HG02852 (cell line): ENCODE measurements around the gene FRMPD1.

Experiments used
- ATAC-seq: cut with Tn5 transposase; IDR thresholded peaks from one replicate; pipeline ENCODE4 v1.9.1; 2021; ENCODE audit warnings: mild to moderate bottlenecking, moderate library complexity; ENCODE audit not compliant: unreplicated experiment

FRMPD1 gene

DNA sequence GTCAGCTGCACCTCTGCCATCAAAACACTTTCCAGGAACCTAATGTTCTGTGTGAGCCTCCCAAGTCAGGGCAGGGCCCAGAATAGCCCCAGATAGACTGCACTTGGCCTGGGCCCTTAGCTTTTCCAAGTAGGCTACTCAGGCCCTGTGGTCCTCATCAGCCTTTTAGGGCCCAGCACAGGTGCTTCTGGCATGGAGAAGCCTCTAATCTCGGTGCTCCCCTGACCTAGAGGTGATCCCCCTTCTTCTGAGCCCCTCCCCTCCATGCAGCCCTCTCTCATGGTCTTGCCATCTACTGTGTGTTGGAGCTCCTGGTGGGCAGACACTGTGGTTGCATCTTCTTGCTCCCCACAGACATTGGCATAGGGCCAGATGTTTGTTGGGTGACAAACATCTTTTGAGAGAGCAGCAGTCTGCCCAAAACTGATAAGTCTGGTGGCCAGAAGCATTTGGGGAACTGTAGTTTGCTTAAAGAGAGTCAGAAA lies 28.1 kb downstream of the FRMPD1 start:
- ATAC-seq, result no peak

DNA sequence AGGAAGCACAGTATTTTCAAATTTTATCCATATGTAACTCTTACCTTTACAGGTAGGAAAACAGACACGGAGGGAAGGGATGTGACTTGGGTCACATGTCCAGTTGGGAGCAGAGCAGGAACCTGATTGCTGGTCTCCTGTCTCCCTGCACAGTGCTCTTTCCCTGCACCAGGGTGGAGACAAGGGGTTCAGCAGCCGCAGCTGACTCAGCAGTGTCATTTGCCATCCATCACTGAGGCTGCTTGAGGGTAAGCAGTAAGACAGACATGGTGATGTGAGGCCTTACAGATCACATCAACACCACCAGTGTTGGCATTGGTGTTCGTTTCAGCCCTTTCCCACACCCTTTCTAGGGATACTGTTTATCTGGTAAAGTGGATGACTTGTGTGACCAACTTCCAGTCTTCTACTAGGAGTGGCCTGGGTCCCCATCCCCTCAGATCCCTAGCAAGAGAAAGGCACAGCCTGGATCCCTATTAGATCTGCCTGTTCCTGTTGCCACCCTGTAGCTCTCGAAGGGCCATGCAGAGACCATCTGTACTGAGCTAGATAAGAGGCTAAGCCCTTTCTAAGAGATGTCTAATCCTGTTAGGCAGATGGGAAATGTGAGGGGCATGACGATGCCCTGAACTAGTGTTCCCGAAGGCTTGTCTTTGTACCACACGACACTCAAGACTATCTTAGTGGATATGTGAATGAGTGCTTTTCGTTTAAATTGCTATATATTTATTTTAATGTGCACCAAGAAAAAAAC lies 29.1 kb downstream of the FRMPD1 start:
- ATAC-seq, result no peak

DNA sequence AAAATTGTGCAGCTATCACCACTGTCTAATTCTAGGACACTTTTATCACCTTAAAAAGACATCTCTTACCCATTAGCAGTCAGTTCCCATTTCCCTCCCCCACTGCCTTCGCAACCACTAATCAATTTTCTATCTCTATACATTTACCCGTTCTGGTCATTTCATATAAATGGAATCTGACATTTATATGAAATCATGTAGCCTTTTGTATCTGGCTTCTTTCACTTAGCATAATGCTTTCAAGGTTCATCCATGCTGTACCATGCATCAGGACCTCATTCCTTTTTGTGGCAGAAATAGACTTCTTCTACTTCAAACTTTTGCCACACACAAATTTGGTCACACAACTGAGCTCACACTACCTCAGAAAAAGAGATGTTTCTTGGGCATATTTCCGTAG lies 32.2 kb downstream of the FRMPD1 start:
- no peak for ATAC-seq

DNA sequence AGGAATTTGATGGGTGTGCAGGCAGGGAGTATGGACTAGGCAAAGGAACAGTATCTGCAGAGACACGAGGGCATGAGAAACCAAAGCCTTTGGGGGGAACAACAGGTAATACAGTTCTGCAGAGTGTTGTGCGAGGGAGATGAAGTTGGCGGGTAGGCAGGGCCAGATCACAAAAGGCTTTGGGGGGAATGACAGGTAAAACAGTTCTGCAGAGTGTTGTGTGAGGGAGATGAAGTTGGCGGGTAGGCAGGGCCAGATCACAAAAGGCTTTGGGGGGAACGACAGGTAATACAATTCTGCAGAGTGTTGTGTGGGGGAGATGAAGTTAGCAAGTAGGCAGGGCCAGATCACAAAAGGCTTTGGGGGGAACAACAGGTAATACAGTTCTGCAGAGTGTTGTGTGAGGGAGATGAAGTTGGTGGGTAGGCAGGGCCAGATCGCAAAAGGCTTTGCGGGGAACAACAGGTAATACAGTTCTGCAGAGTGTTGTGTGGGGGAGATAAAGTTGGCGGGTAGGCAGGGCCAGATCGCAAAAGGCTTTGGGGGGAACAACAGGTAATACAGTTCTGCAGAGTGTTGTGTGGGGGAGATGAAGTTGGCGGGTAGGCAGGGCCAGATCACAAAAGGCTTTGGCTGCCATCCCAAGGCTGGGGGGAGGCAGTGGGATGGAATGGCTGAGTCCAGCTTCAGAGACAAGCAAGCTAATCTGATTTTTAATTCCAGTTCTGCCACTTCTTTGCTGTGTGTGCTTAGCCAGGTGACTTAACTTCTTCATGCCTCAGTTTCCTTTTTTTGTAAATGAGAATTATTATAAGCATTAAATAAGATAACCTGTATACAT lies 33.0 kb downstream of the FRMPD1 start:
- no peak for ATAC-seq

DNA sequence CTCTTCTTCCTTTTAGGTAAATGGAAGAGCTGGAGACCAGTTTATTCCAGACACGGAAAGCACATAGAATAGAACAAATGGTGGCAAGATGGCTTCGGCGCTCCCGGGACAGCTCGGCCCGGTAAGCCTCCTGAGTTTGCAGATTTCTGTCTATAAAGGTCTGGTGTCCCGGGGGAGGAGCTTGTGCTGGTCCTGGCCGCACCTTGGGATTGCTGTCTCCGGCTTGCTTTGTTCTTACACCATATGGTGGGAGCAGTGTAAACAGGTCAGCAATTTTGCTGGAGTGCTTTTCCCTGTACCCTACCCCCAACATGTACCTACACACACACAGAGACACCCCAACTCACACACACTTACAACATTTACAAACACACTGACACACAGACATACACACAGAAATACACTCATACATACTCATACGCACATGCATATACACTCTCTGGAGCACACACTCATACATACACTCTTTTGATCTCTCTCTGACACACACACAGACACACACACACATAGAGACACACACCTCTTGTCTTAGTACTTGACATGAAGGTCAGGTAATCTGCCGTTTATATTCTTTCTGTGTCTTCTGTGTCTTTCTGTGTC lies 42.0 kb downstream of the FRMPD1 start:
- no peak for ATAC-seq

DNA sequence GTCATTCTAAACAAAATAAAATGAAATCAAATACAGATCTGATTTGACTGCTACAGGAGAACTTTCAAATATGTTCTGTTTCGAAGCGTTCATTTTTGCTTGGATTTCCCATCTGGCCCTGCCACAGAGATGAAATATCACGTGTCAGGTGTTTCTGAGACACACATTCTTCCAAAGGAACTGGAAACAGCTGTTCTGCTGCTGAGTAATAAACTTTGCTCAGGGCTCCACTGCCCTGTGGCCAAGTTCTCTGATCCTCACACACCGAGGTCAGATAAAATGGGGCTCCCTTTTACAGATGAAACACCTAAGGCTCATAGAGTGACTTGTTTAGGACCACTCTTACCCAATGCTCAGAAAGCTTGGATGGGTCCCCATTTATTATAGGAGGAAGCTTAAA lies 42.5 kb downstream of the FRMPD1 start:
- ATAC-seq, result no peak

DNA sequence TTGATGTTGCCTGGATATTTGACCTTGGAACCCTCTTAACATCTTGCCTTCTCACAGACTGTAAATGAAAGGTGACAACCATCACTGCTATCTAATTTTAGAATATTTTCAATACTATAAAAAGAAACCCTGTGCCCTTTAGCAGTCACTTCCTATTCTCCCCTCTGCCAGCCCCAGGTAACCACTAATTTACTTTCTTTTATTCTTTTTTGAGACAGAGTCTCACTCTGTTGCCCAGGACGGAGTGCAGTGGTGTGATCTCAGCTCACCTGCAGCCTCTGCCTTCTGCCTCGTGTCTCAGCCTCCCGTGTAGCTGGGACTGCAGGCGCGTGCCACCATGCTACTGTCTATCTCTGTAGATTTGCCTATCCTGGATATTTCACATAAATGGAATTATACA lies 43.6 kb downstream of the FRMPD1 start:
- no peak for ATAC-seq

DNA sequence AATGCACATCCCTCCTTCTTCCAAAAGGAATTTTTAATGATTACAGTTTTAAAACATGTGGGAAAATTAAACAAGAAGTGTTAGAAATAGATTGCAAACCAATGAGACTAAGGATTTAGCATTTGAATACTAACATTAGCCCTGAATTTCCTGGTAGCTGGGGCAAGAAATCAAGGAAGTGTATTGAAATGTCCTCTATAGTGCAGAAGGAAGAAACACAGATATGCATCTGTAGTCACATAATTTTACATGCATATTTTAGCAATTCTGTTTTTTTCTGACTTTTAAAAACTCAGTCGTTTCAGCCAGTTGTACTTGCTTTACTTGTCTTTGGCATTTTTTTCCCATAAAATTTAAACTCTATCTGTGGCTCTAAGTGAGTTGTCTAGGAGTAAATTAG lies 45.8 kb downstream of the FRMPD1 start:
- no peak for ATAC-seq

DNA sequence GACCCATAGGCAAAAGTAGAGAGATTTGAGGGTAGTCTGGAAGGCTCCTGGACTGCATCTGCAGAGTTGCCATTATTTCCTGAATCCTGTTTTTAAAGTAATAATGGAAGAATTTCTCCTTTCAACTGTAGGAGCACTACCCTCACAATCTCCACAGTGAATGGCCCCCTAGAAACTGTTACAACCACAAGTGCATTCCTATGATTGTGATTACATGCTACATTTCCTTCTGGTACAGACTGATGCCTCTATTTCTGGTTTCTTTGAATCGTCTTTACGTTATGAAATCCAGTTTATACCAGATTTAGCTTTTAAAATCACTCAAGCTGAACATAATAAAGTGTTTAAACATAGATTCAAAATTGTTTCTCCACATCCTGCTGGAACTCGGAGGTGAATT lies 49.4 kb downstream of the FRMPD1 start:
- no peak for ATAC-seq

DNA sequence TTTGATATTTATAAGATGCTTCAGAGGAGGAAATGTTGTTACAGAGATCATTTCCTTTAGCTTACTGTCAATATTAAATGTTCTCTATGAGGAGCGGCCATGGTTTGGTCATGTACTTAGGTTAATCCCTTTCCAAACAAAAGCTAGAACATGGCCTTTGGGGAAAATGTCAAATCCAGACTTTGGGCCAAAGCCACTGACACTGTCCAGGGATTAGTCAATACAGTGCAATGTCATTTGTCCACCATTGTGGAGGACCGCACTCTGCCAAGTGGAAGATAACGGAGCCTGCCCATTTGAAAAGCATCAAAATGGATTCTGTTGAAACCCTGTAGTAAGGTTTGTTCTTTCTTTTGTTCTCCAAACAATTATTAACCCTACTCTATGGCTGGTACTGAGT lies 50.1 kb downstream of the FRMPD1 start:
- ATAC-seq, result no peak

DNA sequence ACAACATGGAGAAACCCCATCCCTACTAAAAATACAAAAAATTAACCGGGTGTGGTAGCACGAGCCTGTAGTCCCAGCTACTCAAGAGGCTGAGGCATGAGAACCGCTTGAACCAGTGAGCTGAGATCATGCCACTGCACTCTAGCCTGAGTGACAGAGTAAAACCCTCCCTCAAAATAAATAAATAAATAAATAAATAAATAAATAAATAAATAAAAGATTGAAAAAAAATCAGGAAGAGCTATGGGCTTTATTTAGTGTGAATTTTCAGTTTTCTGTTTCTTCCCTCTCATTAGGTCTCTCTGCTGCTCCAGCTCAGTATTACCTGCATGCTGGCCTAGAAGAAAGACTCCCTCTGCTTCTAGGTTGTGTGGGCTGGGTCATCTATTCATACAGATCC lies 55.0 kb downstream of the FRMPD1 start:
- no peak for ATAC-seq

DNA sequence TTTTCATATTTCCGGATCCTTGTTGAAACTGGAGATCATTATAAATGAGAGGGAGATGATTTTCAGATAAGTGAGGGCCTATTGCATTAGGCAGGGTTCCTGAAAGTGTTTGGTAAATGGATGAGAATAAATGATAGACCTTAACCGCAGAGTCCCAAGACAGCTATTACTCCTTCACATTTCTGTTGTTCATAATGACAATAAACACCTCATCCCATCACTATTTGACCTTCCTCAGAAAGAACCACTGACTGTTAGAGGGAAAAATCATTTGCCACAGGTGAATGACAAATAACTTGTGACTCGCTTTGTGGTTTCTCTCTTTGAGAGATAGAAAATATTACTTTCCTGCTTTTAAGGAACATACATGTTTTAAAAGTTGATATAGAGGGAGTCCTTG lies 55.5 kb downstream of the FRMPD1 start:
- ATAC-seq, result no peak

DNA sequence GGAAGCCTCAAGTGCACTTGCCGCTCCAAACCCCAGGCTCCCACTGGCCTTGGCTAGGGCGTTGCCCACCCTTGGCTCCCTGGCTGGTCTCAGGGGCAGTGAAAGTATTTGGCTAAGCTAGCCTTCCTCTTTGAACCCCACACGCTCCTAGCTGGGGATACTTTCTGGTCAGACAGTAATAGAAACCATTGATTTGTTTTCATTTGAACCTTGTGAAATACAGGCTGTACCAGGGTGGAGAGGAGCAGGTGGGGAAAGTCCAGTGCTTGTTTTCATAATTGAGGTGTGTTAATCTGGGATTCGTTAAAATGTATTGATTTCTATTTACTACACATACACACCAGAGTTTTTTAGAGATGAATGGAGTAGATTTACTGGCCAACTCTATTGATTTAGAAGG lies 57.0 kb downstream of the FRMPD1 start:
- ATAC-seq, result no peak

DNA sequence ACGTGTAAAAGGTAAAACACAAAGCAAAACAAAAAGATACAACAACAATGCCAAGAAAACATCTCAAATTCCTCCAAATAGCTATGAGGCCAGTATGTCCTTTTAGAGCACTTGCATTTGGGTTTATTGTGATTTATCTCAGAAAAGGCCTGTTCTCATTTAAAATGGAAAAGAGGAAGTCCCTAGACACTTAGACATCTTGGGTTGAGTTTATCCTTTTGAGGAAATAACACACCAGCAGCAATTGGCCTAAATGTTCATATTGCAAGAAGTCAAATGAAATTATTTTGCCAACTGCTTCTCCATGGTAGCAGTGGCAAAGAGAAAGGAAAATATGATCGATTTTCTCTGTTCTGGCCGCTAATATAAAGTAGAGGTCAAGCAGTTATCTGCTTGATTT lies 59.3 kb downstream of the FRMPD1 start:
- no peak for ATAC-seq

DNA sequence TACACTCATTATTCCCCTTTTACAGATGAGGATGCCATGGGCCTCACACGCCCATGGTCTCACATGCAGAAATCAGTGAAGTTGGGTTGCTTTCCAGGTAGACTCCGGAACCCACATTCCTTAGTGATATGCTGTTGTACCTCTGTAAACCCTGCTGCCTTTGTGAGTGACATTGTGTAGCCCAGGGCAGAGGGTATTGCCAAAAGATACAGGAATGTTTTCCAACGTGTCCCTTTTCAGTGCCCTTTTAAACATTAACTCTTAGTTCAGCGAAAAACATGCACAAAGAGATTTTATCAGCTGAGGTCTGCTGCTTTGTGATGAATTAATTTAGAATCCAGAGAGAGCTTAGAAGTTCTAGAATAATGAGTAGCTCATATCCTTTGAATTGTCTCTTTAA lies 64.5 kb downstream of the FRMPD1 start:
- no peak for ATAC-seq

DNA sequence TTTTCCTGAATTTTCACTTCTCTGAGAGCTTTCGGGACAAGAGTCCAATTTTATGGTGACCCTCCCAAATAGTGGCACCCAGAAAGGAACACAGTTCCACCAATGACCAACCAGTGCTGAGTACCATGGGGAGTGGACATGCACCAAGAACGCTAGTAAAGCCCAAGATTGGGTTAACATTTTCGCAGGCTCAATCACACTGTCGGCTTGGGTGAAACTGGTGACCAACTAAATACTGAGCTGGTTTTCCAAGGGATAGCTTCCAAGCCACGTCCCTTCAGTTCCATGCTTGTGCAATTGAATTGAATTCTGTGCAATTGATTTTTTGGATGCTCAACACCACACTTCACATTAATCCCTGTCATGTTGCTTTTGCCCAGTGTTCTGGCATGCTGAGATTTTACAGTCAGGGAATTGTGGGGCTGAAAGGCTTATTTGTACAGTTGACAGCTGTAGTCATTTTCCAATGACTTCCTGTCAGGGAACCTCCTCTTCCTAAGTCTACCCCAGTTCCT lies 65.3 kb downstream of the FRMPD1 start:
- ATAC-seq, result no peak

DNA sequence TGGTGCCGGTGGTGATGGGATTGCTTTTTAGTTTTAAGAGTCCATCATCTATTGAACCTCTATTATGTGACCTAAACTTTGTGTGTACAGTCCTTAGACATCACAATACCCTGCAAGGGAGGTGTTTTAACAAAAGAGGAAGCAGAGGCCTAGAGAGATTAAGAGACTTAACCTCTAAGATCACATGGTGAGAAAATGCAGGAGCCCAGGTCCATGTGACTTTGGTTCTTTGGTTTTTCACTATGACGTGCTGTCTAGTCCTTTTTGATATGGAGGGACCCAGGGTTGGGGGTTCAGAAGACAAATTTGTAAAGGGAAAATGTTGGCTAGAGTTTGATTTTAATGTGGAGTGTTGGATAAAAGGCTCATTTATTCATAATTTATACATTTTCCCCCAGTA lies 68.8 kb downstream of the FRMPD1 start:
- ATAC-seq, result no peak

DNA sequence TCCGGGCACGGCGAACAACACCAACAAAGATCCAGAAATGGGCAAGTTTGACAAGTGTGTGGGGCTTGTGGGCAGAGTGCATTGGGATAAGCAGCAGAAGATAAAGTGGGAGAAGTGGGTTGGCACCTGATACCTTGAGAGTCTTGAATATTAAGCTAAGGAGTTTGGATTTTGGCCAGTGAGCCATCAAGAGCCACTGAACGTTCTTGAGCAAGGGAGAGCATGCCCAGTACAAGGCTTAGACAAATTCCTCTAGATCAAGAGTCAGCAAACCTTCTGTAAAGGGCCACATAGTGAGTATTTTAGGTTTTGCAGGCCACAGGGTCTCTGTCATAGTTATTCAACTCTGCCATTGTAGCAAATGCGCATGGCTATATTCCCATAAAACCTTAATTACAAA lies 76.3 kb downstream of the FRMPD1 start:
- ATAC-seq, result no peak

DNA sequence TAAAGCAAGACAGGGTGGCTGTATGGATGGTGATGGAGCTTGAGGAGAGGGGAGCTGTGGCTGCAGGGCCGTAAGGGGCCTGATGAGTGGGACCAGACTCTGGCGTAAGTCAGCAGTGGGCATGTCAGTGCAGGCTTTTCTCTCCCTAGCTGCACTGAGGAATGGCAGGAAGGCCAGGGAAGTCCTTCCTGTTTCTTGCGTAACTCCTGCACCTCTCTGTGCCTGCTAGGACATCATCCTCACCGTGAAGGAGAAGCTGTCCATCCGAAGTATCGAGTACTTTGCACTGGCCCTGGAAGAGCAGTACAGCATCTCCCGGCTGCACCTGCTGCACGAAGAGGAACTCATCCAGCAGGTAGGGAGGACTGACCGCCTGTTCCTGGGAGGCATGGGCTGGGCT lies 78.7 kb downstream of the FRMPD1 start:
- ATAC-seq, result no peak

DNA sequence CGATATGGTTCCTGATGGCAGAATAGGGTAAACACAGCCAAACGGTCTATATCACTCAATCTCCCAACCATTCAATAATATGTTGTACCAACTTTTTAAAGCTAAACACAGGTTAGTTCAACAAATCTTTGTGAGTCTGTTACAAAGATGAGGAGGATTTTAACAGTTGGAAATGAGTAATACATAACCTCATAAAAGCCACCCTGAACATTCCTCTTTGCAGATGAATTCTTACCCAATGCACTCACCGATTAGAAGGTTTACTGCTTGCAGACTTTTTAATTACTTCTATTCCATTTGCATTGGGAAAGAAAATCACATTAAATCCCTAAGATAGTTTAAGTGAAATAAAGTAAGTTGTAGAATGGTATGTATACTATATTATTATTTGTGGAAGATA lies 79.5 kb downstream of the FRMPD1 start:
- no peak for ATAC-seq

DNA sequence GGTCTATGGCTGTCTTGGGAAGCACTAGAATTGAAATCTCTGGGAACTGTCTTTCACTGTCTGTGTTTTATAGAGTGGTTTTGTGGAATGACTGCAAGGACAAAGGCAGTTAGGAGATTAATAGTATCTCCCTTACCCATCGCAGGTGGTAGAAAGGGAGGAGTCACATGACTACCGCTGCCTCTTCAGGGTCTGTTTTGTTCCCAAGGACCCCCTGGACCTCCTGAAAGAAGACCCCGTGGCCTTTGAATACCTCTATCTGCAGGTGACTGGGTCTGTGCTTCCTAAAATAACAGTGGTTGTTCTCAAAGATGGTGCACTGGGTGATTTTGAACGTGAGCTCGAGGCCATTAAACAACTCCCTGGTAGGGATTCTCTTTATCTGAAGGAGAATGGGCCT lies 80.1 kb downstream of the FRMPD1 start:
- ATAC-seq, result no peak
